Kidney (tissue), 14 donors: ENCODE results near the gene PHLDB2. TPM values are rescaled to one million over a fixed set of nuclear protein-coding genes. Genes with fewer than 3 reads are reported as not detected.

ENCODE experiments used
- DNase-seq, 5 donors: peaks; one replicate each; pipeline ENCODE4 v3.0.0-alpha.2; 2013 to 2020
- FAIRE-seq: peaks from 2 replicates; lab custom pipeline; 2012; peaks lifted over from hg19 to GRCh38; lab: Jason Lieb, UNC
- H3K27ac ChIP-seq, 2 donors: one replicate each; pipeline ENCODE4 v1.7.0; 2013; ENCODE audit warnings: low read depth in 2 of 2, low read length in 2 of 2, inconsistent platforms in 1 of 2
- H3K27me3 ChIP-seq: one replicate; pipeline ENCODE4 v1.7.1; 2013; ENCODE audit warnings: low read length, inconsistent platforms; ENCODE audit not compliant: control insufficient read depth, insufficient read depth
- H3K36me3 ChIP-seq, 3 donors: one replicate each; pipeline versions ENCODE4 v1.7.0 to v1.7.1; 2013; ENCODE audit warnings: low read length in 3 of 3, control low read depth in 1 of 3, inconsistent platforms in 1 of 3; ENCODE audit not compliant: insufficient read depth in 3 of 3, control insufficient read depth in 2 of 3
- H3K4me1 ChIP-seq, 3 donors: one replicate each; pipeline versions ENCODE4 v1.7.0 to v1.7.1; 2013; ENCODE audit warnings: low read length in 3 of 3, inconsistent platforms in 1 of 3, low read depth in 1 of 3; ENCODE audit not compliant: control insufficient read depth in 2 of 3, insufficient read depth in 2 of 3
- H3K4me3 ChIP-seq, 3 donors: one replicate each; pipeline versions ENCODE4 v1.7.0 to v1.8.1; 2013; ENCODE audit warnings: low read length in 3 of 3, control low read depth in 1 of 3, inconsistent platforms in 1 of 3
- H3K9ac ChIP-seq, 3 donors: one replicate each; pipeline versions ENCODE4 v1.7.0 to v1.7.1; 2013; ENCODE audit warnings: low read length in 3 of 3, control low read depth in 1 of 3, inconsistent platforms in 1 of 3
- H3K9me3 ChIP-seq, 3 donors: one replicate each; pipeline versions ENCODE4 v1.7.0 to v1.7.1; 2013; ENCODE audit warnings: low read length in 3 of 3, control low read depth in 1 of 3, inconsistent platforms in 1 of 3; ENCODE audit not compliant: control insufficient read depth in 2 of 3, insufficient read depth in 1 of 3
- intact Hi-C: fragments of 100-400 bp; cut with DNase I; formaldehyde crosslinking; loops from one replicate; pipeline ENCODE4 v1.11.1; 2022
- polyA plus RNA-seq: library from polyadenylated mRNA; stranded (reverse); fragments of 350-450 nt; fragmentation: Illumina TruSeq; extraction: RNeasy Lipid Tissue Mini Kit (QIAGEN cat#74804); gene quantifications from one replicate; pipeline ENCODE4 v1.2.3, GENCODE V29; 2014; ENCODE audit warnings: low read depth, low replicate concordance; ENCODE audit not compliant: insufficient read depth
- total RNA-seq: library from RNA; stranded (reverse); fragmentation: NEBNext Ultra II Directional; extraction: Animal tissue kit (Norgen Biotek cat#: 25700); gene quantifications from one replicate; pipeline ENCODE4 v1.2.1, GENCODE V29; 2021
- TF ChIP-seq, protein P1 (sequence below): IDR thresholded peaks from 3 replicates; pipeline ENCODE4 v1.5.1; 2012; ENCODE audit warnings: mild to moderate bottlenecking, moderate library complexity, borderline replicate concordance; ENCODE audit not compliant: insufficient read depth; ENCODE audit errors: extremely low read depth
- donor health status: control.
- donor health status: control.
- donor health status: control.
- donor health status: control.
- donor health status: control.
- donor health status: DM: yes; HTN: yes; CAD: no.
- donor health status: Normal renal cell carcinoma (clear cell type).

The PHLDB2 gene
- total and polyA plus RNA-seq, 2 donors from 2014 or later: 28.0 to 85.6 TPM

DNA sequence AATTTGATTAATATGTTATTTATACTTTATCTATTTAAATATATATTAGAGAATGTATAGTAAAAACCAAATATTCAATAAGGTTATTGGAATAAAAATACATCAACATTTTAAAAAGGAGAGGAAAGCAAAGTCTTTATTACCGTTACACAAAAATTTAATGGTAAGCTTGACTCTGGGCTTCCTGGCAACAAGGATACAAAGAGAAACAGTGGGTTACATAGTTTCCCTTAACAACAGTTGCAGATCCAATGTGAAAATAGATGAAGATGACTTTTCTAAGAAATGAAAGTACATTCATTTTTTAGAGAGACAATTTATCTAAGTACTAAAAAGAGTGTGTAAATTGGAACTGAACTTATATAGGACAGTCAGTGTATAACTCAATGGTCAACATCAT, 6.0 kb upstream of the PHLDB2 start:
- FAIRE-seq (no peak), DNase-seq (peak in 1 of 5 donors; percentile 42)
- intact Hi-C loops: loop anchor here (10.0 kb wide), 1 partner anchor 118 kb away; no protein-coding TSS in a partner anchor
- Histone ChIP-seq H3K4me1 (peaks cover 0 to 9% (median 4%) of the 10 kb centered on the region in 3 donors), H3K36me3 (peaks cover 0 to 5% (median 0%) of the 10 kb centered on the region in 3 donors), H3K27ac (no peak overlapping the region), H3K27me3 (no peaks in the 10 kb centered on the region), H3K9me3 (no peaks in the 10 kb centered on the region), H3K9ac (no peak overlapping the region), H3K4me3 (no peak overlapping the region)
- TF ChIP-seq, protein P1, sequence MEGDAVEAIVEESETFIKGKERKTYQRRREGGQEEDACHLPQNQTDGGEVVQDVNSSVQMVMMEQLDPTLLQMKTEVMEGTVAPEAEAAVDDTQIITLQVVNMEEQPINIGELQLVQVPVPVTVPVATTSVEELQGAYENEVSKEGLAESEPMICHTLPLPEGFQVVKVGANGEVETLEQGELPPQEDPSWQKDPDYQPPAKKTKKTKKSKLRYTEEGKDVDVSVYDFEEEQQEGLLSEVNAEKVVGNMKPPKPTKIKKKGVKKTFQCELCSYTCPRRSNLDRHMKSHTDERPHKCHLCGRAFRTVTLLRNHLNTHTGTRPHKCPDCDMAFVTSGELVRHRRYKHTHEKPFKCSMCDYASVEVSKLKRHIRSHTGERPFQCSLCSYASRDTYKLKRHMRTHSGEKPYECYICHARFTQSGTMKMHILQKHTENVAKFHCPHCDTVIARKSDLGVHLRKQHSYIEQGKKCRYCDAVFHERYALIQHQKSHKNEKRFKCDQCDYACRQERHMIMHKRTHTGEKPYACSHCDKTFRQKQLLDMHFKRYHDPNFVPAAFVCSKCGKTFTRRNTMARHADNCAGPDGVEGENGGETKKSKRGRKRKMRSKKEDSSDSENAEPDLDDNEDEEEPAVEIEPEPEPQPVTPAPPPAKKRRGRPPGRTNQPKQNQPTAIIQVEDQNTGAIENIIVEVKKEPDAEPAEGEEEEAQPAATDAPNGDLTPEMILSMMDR: no peak

DNA sequence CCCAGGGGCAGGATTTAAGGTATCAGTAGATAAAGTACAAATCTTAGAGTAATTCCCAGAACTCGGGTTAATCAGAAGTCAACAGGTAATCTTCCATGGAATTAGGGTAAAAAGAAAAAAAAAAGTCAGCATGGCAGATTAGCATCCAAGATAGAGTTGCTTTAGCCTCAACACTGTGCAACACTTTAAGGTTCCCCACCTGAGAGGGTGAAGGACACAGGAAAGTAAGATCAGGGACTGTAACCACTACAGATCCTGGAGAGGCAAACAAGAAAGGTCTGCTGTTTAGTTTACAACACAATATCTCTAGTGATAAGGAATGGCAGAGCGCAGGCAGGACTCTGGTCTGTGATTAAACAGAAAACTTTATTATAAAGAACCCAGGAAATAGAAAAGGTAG, 4.1 kb upstream of the PHLDB2 start:
- no peak overlapping the region for H3K4me3 ChIP-seq
- intact Hi-C loops: loop anchor here (10.0 kb wide), 1 partner anchor 120 kb away; no protein-coding TSS in a partner anchor
- FAIRE-seq (no peak), DNase-seq (no peak)
- H3K36me3 ChIP-seq: no peaks in the 10 kb centered on the region
- peaks cover 0 to 9% (median 4%) of the 10 kb centered on the region in 3 donors for H3K4me1 ChIP-seq
- TF ChIP-seq, protein P1: no peak
- no peaks in the 10 kb centered on the region for H3K9me3 ChIP-seq
- H3K27ac ChIP-seq: no peak overlapping the region
- no peak overlapping the region for H3K9ac ChIP-seq
- H3K27me3 ChIP-seq: no peaks in the 10 kb centered on the region

DNA sequence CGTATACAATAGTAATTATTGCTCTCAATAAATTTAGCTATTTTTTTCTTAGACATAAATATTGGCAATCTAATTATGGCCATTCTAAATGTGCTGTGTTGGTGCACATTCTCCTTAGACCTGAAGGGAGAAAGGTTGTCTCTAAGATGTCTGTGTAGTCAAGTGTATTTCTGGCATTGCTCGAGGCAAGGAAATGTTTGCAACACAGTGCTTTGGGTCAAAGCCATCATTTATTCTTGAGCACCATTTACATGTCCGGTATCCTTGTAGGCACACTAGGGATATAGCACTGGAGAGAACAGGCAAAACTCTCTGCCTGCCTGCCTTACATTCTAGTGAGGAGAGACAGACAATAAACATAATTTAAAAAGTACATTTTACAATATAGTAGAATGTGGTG, 2.6 kb upstream of the PHLDB2 start:
- no peak overlapping the region for H3K9ac ChIP-seq
- no peaks in the 10 kb centered on the region for H3K9me3 ChIP-seq
- intact Hi-C loops: loop anchor here (10.0 kb wide), 1 partner anchor 122 kb away; no protein-coding TSS in a partner anchor
- no peaks in the 10 kb centered on the region for H3K27me3 ChIP-seq
- DNase-seq (no peak), FAIRE-seq (no peak)
- H3K4me3 ChIP-seq: no peak overlapping the region
- no peaks in the 10 kb centered on the region for H3K36me3 ChIP-seq
- no peak overlapping the region for H3K27ac ChIP-seq
- TF ChIP-seq, protein P1: no peak
- H3K4me1 ChIP-seq: peaks cover 0 to 6% (median 3%) of the 10 kb centered on the region in 3 donors

DNA sequence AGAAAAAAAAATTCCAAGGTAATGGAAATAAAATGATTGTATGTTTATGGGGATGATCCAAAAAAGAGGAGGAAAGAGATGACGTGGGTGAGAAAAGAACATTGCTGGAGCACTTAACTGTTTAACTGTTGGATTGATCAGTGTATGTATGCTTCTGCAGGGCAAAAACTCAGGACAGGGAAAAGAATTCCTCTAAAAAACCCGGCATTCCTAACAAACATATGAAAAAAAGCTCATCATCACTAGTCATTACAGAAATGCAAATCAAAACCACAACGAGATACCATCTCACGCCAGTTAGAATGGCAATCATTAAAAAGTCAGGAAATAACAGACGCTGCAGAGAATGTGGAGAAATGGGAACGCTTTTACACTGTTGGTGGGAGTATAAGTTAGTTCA, 1.6 kb upstream of the PHLDB2 start:
- no peak overlapping the region for H3K27ac ChIP-seq
- TF ChIP-seq, protein P1: no peak

More for the DNA sequence above, 1.6 kb upstream of the PHLDB2 start:
- no peaks in the 10 kb centered on the region for H3K36me3 ChIP-seq
- H3K27me3 ChIP-seq: no peaks in the 10 kb centered on the region
- H3K4me3 ChIP-seq: no peak overlapping the region
- H3K4me1 ChIP-seq: peaks cover 0 to 7% (median 4%) of the 10 kb centered on the region in 3 donors
- no peaks in the 10 kb centered on the region for H3K9me3 ChIP-seq
- no peak overlapping the region for H3K9ac ChIP-seq
- no peak for FAIRE-seq
- DNase-seq: no peak
- intact Hi-C loops: loop anchor here (10.0 kb wide), 1 partner anchor 123 kb away; no protein-coding TSS in a partner anchor
